ENCODE data around the gene TNFSF8. TPM values are rescaled to one million over a fixed set of nuclear protein-coding genes. Genes with fewer than 3 reads are reported as not detected.

The TNFSF8 gene
- polyA plus RNA-seq, 6 donors from 2014 or later, result 0.42 to 9.5 (median 7.0) TPM

DNA sequence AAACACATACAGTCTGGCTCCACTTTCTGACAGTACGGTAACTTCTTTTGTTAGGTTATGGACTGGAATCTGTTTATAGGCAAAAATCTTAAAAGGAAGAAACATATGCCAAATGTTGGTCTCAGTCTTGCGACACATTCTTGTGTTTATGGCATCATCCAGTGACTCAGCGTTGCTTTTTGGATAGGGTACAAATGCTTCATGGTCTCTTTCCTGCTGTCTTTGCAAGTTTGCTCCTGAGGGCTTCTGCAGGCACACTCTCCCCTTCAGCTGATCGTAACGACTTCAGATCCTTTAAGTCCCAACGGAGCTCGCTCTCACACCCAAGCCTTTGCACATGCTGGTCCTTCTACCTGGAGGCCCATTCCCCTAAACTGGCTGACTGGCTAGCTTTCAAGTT is 23.6 kb upstream of the TNFSF8 start:
- Mint-ChIP-seq H3K27me3 (peaks cover 17 to 40% (median 27%) of the 10 kb centered on the region in 3 donors), H3K4me1 (peaks cover 10 to 26% (median 14%) of the 10 kb centered on the region in 3 donors), H3K36me3 (peaks cover 4 to 12% of the 10 kb centered on the region in 2 donors), H3K27ac (no peak overlapping the region), H3K9me3 (peaks cover 0 to 7% (median 3%) of the 10 kb centered on the region in 7 donors), H3K4me3 (peak overlapping the region in 1 of 8 donors; percentile 35)
- ATAC-seq (ENCODE audit: low read depth in 2 of 2) (no peak), DNase-seq (no peak)

DNA sequence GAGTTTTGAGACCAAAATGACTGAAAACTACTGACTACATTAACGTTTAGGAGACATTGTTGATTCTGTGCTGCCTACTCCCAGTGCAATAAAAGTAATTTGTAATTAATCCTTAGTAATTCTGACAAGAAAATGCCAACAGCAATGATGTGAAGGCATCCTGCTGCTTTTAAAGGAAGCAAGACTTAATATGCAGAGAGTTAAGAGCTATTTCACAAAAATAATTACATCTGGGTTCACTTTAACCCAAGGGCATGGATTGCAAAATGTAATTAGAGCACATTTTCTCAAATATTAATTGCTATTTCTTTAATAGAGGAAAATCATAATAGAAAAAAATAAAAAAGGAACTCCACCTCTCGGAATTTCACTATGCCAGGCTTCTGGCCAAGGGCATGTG is 22.7 kb upstream of the TNFSF8 start:
- ATAC-seq (ENCODE audit: low read depth in 2 of 2) (no peak), DNase-seq (no peak)
- Mint-ChIP-seq H3K36me3 (peaks cover 0 to 10% of the 10 kb centered on the region in 2 donors), H3K4me1 (peaks cover 10 to 20% (median 10%) of the 10 kb centered on the region in 3 donors), H3K27ac (no peak overlapping the region), H3K27me3 (peaks cover 15 to 35% (median 22%) of the 10 kb centered on the region in 3 donors), H3K4me3 (no peak overlapping the region), H3K9me3 (peaks cover 0 to 4% (median 0%) of the 10 kb centered on the region in 7 donors)

DNA sequence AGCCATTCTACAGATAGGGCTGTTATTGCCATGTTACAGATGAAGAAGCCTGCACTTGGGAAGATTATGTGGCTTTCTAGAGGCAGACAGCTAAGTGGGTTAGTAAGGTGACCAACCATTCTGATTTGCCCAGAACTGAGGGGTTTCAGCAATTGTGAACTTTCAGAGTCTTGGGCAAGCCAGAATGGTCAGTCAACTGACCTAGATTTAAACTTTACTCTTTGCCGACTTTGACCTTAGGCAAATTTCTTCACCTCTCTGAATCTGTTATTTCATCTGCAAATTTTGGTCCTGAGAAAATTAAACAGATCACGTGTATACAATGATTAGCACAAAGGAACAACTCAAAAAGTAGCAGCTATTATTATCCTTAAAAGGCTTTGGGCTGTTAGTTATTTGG is 20.4 kb upstream of the TNFSF8 start:
- H3K4me3 Mint-ChIP-seq, result no peak overlapping the region
- peaks cover 20 to 34% (median 25%) of the 10 kb centered on the region in 3 donors for H3K4me1 Mint-ChIP-seq
- H3K27me3 Mint-ChIP-seq, result peaks cover 22 to 34% (median 25%) of the 10 kb centered on the region in 3 donors
- DNase-seq (no peak), ATAC-seq (ENCODE audit: low read depth in 2 of 2) (no peak)
- H3K27ac Mint-ChIP-seq, result no peak overlapping the region
- H3K36me3 Mint-ChIP-seq, result no peaks in the 10 kb centered on the region
- no peaks in the 10 kb centered on the region for H3K9me3 Mint-ChIP-seq

DNA sequence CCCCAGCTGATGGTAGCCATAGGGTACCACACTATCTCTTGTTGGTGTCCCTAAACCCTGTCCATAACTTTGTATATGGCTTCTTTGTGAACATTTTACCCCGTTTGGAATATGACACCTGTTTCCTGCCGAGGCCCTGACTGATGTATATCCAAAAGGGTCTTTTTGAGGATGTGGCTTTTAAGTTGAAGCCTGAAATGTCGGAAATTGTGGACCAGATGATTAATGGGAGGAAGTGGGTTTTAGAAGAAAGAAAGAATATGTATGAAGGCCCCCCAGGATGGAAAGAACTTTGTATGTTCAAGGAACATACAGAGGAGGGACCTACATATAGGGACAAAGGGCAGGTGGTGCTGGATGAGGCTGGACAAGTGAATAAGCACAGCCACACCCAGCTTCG is 16.7 kb upstream of the TNFSF8 start:
- Mint-ChIP-seq H3K27me3 (peaks cover 4 to 38% (median 13%) of the 10 kb centered on the region in 3 donors), H3K4me3 (no peak overlapping the region), H3K4me1 (peaks cover 12 to 20% (median 19%) of the 10 kb centered on the region in 3 donors), H3K36me3 (no peaks in the 10 kb centered on the region), H3K9me3 (no peaks in the 10 kb centered on the region), H3K27ac (peak overlapping the region in 2 of 6 donors; percentile 0 to 85)
- DNase-seq, result no peak
- ATAC-seq (ENCODE audit: low read depth in 2 of 2), result no peak

DNA sequence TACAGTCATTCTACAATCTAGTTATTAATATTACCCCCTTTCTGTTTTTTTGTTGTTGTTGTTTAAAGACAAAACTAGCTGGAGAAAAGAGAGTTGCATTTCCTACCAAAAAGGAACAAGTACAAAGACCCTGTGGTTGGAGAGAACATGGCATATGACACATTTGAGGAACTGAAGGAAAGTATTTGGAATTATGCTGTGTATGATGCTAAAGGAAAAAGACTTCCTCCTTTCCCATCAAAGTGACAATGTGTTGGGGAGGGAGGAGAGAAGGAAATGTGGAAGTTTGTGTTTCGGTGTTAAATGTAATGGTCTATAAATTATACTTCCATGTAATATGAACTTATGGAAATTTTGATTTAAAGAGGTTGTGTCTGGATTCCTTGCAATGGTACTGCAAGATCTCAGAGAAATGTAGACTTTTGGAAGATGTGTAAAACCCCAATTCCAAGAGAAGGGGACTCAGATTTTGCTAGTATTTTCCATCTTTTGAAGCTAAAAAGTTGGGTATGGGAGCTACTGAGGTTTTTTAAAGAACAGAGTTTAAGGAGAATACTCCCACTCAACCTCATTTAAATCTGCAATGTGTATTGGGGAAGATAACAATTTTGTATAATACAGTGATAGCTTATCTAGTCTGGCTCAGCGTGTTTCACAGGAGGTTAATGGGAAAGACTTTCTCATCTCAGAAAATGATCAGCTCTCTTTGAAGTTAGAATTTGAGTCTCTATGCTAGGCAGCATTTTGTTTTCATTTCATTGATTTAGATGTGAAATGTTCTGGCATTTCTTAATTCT is 15.4 kb upstream of the TNFSF8 start:
- ATAC-seq (ENCODE audit: low read depth in 2 of 2), result no peak
- Mint-ChIP-seq H3K9me3 (peaks cover 0 to 1% (median 0%) of the 10 kb centered on the region in 7 donors), H3K27ac (peak overlapping the region in 1 of 6 donors; percentile 68), H3K36me3 (no peaks in the 10 kb centered on the region), H3K27me3 (peaks cover 0 to 26% (median 8%) of the 10 kb centered on the region in 3 donors), H3K4me1 (peaks cover 12 to 20% (median 19%) of the 10 kb centered on the region in 3 donors), H3K4me3 (no peak overlapping the region)
- DNase-seq, result no peak

DNA sequence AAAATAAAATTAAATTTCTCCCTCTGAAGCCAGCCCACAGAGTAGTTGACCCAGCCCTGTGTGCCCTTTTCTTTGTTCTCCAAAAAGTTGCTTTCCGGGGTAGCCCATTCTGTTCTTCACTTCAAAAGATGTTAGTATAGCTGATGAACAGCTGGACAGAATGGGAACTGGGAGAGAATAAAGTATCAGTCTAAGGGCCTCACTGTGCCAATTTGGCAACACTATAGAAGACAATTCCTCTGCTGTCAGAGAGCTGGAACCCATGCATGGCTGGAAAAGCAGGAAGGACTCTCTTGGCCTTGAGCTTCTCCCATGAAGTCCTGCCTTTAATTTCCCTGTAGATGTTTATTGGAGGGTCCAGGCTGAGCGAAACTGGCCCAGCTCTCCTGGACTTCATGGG is 11.0 kb upstream of the TNFSF8 start:
- Mint-ChIP-seq H3K36me3 (no peaks in the 10 kb centered on the region), H3K27me3 (peaks cover 0 to 17% (median 0%) of the 10 kb centered on the region in 3 donors), H3K4me1 (peaks cover 14 to 17% (median 14%) of the 10 kb centered on the region in 3 donors), H3K9me3 (peaks cover 0 to 1% (median 0%) of the 10 kb centered on the region in 7 donors), H3K27ac (no peak overlapping the region), H3K4me3 (peak overlapping the region in 1 of 8 donors; percentile 17)
- DNase-seq (no peak), ATAC-seq (ENCODE audit: low read depth in 2 of 2) (no peak)

DNA sequence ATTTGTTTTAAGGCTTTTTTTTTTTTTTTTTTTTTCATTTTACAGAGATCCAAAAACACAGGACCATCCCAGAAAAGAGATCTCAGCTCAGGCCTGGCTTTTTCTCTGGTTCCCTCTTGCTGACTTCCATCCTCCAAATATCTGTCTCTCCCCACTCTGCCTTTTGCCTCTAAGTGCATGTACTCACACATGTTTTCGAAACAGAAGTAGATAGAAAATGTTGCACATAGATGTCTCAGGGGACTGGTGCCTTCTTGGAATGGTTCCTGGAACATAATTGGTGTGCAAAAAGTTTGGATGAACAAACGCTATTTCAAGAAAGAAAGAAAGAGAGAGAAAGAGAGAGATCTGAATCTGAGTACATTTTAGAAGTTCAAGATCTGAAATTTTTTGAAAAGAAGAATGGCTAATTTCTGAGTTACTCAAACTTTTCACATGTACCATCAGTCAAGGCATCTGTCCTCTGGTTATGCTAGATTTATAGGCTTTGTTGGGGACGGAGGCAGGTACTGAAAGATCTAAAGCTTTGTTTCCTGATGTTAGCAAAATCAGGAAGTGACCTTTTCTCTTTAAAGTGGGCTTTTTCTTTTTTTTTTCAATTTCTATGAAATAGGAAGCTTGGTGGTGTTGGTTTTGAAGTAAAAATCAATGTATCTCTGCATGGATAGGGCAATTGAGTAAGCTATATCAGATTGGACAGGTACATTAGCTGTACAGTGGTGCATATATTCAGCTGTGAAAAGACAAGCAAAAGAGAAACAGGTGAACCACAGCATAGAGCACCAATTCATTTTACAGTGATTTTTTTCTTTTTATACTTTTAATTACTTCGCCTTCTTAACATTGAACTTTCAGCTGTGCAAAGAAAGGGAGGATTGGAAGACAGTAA is 8.5 kb upstream of the TNFSF8 start:
- ATAC-seq (ENCODE audit: low read depth in 2 of 2), result peak in 1 of 2 donors; percentile 53
- peaks cover 9 to 14% (median 11%) of the 10 kb centered on the region in 3 donors for H3K4me1 Mint-ChIP-seq
- DNase-seq, result no peak
- H3K27me3 Mint-ChIP-seq, result peaks cover 0 to 2% (median under 1%) of the 10 kb centered on the region in 3 donors
- peaks cover 0 to 1% (median 0%) of the 10 kb centered on the region in 7 donors for H3K9me3 Mint-ChIP-seq
- H3K27ac Mint-ChIP-seq, result peak overlapping the region in 1 of 6 donors; percentile 32
- peak overlapping the region in 2 of 8 donors; percentile 2 to 50 for H3K4me3 Mint-ChIP-seq
- H3K36me3 Mint-ChIP-seq, result peaks cover 0 to under 1% of the 10 kb centered on the region in 2 donors

DNA sequence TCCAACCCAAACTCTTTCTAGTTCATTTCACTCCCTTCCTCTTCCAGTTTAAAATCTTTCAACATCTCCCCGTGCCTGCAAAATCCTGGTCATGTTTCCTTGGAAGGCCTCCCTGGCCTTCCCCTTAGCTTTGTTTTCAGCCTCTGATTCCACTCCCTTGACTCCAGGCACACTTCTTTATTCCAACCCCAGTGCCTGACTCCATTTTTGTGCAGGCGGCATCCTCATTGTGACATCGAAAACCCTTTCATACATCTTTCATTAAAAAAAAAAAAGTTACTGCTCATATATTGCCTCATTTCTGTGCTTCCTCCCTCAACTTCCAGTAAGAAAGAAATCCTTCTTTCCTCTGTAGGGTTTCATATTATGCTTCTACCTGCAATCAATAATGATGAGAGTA is 7.1 kb upstream of the TNFSF8 start:
- Mint-ChIP-seq H3K27me3 (peaks cover 0 to 9% (median 6%) of the 10 kb centered on the region in 3 donors), H3K27ac (no peak overlapping the region), H3K4me3 (no peak overlapping the region), H3K9me3 (peaks cover 0 to 4% (median 0%) of the 10 kb centered on the region in 7 donors), H3K36me3 (peaks cover 0 to 7% of the 10 kb centered on the region in 2 donors), H3K4me1 (peaks cover 9 to 14% (median 11%) of the 10 kb centered on the region in 3 donors)
- ATAC-seq (ENCODE audit: low read depth in 2 of 2) (no peak), DNase-seq (no peak)

DNA sequence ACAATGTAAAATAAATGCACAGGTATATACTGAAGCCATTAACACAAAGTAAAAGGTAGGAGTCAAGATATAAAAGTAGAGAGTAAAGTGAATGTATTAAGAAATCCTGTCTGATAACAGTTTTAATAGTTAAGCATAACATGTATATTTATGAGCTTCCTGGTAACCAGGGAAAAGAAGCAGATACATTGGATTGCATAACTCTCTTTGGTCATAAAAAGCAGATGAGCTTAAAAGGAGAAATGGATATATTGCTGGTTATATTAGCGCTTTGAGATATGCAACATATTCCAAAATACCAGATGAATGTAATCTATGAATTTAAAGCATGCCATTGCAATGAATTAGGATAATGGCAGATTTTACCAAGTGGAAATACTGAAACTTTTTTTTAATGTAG is 6.2 kb upstream of the TNFSF8 start:
- Mint-ChIP-seq H3K27ac (no peak overlapping the region), H3K36me3 (peaks cover 0 to 7% of the 10 kb centered on the region in 2 donors), H3K27me3 (peaks cover 0 to 9% (median 6%) of the 10 kb centered on the region in 3 donors), H3K9me3 (peaks cover 0 to 4% (median 0%) of the 10 kb centered on the region in 7 donors), H3K4me1 (peaks cover 9 to 16% (median 11%) of the 10 kb centered on the region in 3 donors), H3K4me3 (no peak overlapping the region)
- no peak for ATAC-seq (ENCODE audit: low read depth in 2 of 2)
- no peak for DNase-seq

DNA sequence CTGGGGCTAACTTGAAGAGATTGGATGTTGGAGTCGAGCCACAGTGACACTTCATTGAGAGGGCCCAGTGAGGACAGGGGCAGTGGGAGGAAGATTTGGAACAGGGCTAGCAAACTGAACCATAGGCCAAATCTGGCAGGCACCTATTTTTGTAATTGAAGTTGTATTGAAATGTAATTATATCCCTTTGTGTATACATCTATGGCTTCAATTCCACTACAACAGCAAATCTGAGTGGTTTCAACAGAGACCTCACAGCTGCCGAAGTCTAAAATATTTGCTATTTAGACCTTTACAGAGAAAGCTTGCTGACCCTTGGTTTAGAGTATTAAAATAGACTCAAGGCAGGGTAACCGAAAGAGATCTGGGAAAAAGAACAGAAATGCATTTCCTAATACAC is 4.7 kb upstream of the TNFSF8 start:
- H3K9me3 Mint-ChIP-seq, result peaks cover 0 to 4% (median 0%) of the 10 kb centered on the region in 7 donors
- DNase-seq (no peak), ATAC-seq (ENCODE audit: low read depth in 2 of 2) (no peak)
- peaks cover 20 to 27% (median 23%) of the 10 kb centered on the region in 3 donors for H3K4me1 Mint-ChIP-seq
- H3K36me3 Mint-ChIP-seq, result peaks cover 0 to 7% of the 10 kb centered on the region in 2 donors
- H3K27me3 Mint-ChIP-seq, result peaks cover 0 to 9% (median 6%) of the 10 kb centered on the region in 3 donors
- no peak overlapping the region for H3K4me3 Mint-ChIP-seq
- H3K27ac Mint-ChIP-seq, result no peak overlapping the region

DNA sequence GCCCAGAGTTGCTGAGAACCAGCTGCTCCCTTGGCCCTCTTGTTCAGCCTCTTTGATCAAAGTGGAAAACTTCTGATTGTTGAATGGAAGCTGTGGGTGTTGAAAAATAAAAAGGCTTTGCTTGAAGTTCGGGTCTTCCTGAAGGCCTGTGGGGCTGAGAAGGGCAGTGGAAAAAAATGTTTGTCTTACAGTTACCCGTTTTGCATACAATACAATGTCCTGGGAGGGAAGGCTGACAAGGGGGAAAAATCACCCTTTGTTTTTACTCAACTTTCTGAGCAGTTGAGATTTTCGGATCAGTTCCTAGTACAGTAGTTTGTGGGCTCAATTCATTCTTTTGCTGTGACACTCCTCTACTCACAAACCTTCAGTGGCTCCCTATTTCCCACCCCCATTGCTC is 2.1 kb upstream of the TNFSF8 start:
- H3K27ac Mint-ChIP-seq, result peak overlapping the region in 1 of 6 donors; percentile 41
- ATAC-seq (ENCODE audit: low read depth in 2 of 2) (no peak), DNase-seq (no peak)
- H3K36me3 Mint-ChIP-seq, result peaks cover 0 to 7% of the 10 kb centered on the region in 2 donors
- H3K9me3 Mint-ChIP-seq, result peaks cover 0 to 4% (median 0%) of the 10 kb centered on the region in 7 donors
- no peak overlapping the region for H3K4me3 Mint-ChIP-seq
- peaks cover 0 to 11% (median 7%) of the 10 kb centered on the region in 3 donors for H3K27me3 Mint-ChIP-seq
- H3K4me1 Mint-ChIP-seq, result peaks cover 31 to 36% (median 34%) of the 10 kb centered on the region in 3 donors

DNA sequence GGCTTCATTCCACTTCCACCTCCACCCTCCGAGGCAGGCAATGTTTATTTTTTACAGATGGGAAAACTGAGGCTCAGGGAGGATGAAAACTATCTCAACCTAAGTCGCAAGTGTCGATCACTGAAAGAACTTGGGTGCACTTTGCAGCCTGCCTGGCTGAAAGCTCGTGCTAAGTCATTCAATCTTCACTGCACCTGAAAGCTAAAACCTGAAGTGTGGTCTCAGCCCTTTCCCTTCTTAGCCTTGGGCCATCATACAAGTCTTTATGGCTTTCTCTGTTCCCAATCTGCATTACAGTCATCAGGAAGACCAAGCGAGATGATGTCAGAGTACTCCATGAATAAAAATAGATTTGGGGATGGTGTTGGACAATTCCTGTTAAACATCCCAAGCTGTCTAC is 1.0 kb upstream of the TNFSF8 start:
- ATAC-seq (ENCODE audit: low read depth in 2 of 2) (no peak), DNase-seq (no peak)
- Mint-ChIP-seq H3K36me3 (peaks cover 0 to 7% of the 10 kb centered on the region in 2 donors), H3K27me3 (peaks cover 0 to 16% (median 11%) of the 10 kb centered on the region in 3 donors), H3K27ac (peak overlapping the region in 1 of 6 donors; percentile 73), H3K4me1 (peaks cover 34 to 40% (median 39%) of the 10 kb centered on the region in 3 donors), H3K4me3 (peak overlapping the region in 2 of 8 donors; percentile 73 to 89), H3K9me3 (peaks cover 0 to 4% (median 0%) of the 10 kb centered on the region in 7 donors)

DNA sequence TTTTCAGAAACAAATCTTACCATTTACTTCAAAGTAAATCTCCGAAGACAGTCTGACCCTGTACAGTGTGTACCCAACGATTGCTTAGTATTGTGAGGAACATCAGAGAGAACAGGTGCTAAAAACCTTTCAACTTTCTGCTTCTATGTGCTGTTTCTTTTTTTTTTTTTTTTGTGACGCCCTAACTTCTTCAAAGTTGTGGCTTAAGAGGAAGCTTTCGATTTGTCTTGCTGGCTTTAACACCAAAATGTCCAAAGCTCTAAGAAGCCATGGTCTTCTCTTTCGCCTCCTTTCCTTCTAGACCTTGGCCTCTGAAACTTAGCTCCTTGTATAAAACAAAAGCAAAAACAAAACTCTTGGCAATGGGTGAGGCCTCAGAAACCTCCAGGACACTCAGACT is 1.2 kb downstream of the TNFSF8 start:
- peak overlapping the region; percentile 73 to 95 (median 86) for H3K4me3 Mint-ChIP-seq
- DNase-seq (peak; percentile 61), ATAC-seq (ENCODE audit: low read depth in 2 of 2) (peak; percentile 72 to 79)
- H3K27ac Mint-ChIP-seq, result peak overlapping the region in 5 of 6 donors; percentile 73 to 95 (median 94)
- peaks cover 0 to 4% (median 0%) of the 10 kb centered on the region in 7 donors for H3K9me3 Mint-ChIP-seq
- peaks cover 0 to 16% (median 11%) of the 10 kb centered on the region in 3 donors for H3K27me3 Mint-ChIP-seq
- peaks cover 38 to 57% (median 56%) of the 10 kb centered on the region in 3 donors for H3K4me1 Mint-ChIP-seq
- H3K36me3 Mint-ChIP-seq, result peaks cover 0 to 7% of the 10 kb centered on the region in 2 donors
